GM23338 (cell line): ENCODE data around the gene APBA1. TPM values are rescaled to one million over a fixed set of nuclear protein-coding genes. Genes with fewer than 3 reads are reported as not detected.

ENCODE experiments used
- ATAC-seq: fragments of 200-7000 bp; cut with Tn5 transposase; 3 replicates; pipeline ENCODE4 v1.9.1; 2020
- DNase-seq: peaks from one replicate; pipeline ENCODE4 v3.0.0-alpha.2; 2015; ENCODE audit warnings: low spot score
- H2AFZ ChIP-seq: fragments of 200-600 bp; sonication (generic); 2 replicates; pipeline ENCODE4 v1.8.0; 2016; ENCODE audit warnings: antibody characterized with exemption, mild to moderate bottlenecking, moderate library complexity
- H3F3A ChIP-seq: fragments of 200-600 bp; sonication (generic); replicated peaks from 2 replicates; pipeline ENCODE4 v1.8.0; 2017; ENCODE audit warnings: antibody characterized with exemption, mixed run types, low read depth
- H3K27ac ChIP-seq: fragments of 200-600 bp; sonication (generic); 2 replicates; pipeline ENCODE4 v1.6.1; 2016; ENCODE audit warnings: low read depth
- H3K27me3 ChIP-seq: fragments of 200-600 bp; sonication (generic); 2 replicates; pipeline ENCODE4 v1.8.0; 2016; ENCODE audit warnings: mild to moderate bottlenecking, mixed run types, moderate library complexity; ENCODE audit not compliant: insufficient read depth
- H3K36me3 ChIP-seq: fragments of 200-600 bp; sonication (generic); 2 replicates; pipeline ENCODE4 v1.8.0; 2016; ENCODE audit warnings: mild to moderate bottlenecking; ENCODE audit not compliant: insufficient read depth
- H3K4me1 ChIP-seq: fragments of 200-600 bp; sonication (generic); 2 replicates; pipeline ENCODE4 v1.8.0; 2016; ENCODE audit warnings: mild to moderate bottlenecking, moderate library complexity; ENCODE audit not compliant: insufficient read depth
- H3K4me2 ChIP-seq: fragments of 200-600 bp; sonication (generic); 2 replicates; pipeline ENCODE4 v1.7.1; 2017; ENCODE audit warnings: mixed run types
- H3K4me3 ChIP-seq: fragments of 200-600 bp; sonication (generic); 2 replicates; pipeline ENCODE4 v1.6.1; 2016; ENCODE audit warnings: mixed run types
- H3K79me2 ChIP-seq: fragments of 200-600 bp; sonication (generic); replicated peaks from 2 replicates; pipeline ENCODE4 v1.8.0; 2017; ENCODE audit warnings: mild to moderate bottlenecking; ENCODE audit not compliant: insufficient read depth
- H3K9me2 ChIP-seq: fragments of 200-600 bp; sonication (generic); 2 replicates; pipeline ENCODE4 v1.8.0; 2017; ENCODE audit not compliant: insufficient read depth
- H4K20me1 ChIP-seq: fragments of 200-600 bp; sonication (generic); replicated peaks from 2 replicates; pipeline ENCODE4 v1.8.0; 2017; ENCODE audit warnings: mild to moderate bottlenecking; ENCODE audit not compliant: insufficient read depth
- H3K27ac Mint-ChIP-seq: 2 replicates; pipeline ENCODE4 v1.8.0; 2020; ENCODE audit warnings: inconsistent platforms, mild to moderate bottlenecking, moderate library complexity, mixed read lengths
- H3K27me3 Mint-ChIP-seq: 3 replicates; pipeline ENCODE4 v1.8.0; 2022; ENCODE audit warnings: low read depth, mild to moderate bottlenecking, moderate library complexity, mixed read lengths, inconsistent platforms; ENCODE audit not compliant: insufficient read depth, poor library complexity
- H3K36me3 Mint-ChIP-seq: 3 replicates; pipeline ENCODE4 v1.8.0; 2021; ENCODE audit warnings: low read depth, mild to moderate bottlenecking, inconsistent platforms, moderate library complexity, mixed read lengths
- H3K4me1 Mint-ChIP-seq: 3 replicates; pipeline ENCODE4 v1.8.0; 2020; ENCODE audit warnings: mild to moderate bottlenecking, inconsistent platforms, mixed read lengths
- H3K4me3 Mint-ChIP-seq: 3 replicates; pipeline ENCODE4 v1.8.0; 2021; ENCODE audit warnings: moderate library complexity, mild to moderate bottlenecking, inconsistent platforms, mixed read lengths
- H3K9me3 Mint-ChIP-seq: 3 replicates; pipeline ENCODE4 v1.8.0; 2020; ENCODE audit warnings: moderate library complexity, mild to moderate bottlenecking, inconsistent platforms, mixed read lengths
- CREB1 ChIP-seq: fragments of 250-450 bp; sonication (Bioruptor Pico); IDR thresholded peaks from 2 replicates; pipeline ENCODE4 v1.5.0; 2020; ENCODE audit warnings: low read depth, mild to moderate bottlenecking, moderate library complexity
- CTCF ChIP-seq, 2 experiments: fragments of 200-600 bp in 1 of 2; sonication (generic) in 1 of 2; conservative IDR thresholded peaks; 2 replicates each; pipeline versions ENCODE4 v1.5.1 to v1.6.1; 2016 to 2017; ENCODE audit warnings: antibody characterized with exemption in 2 of 2, low read depth in 2 of 2, mild to moderate bottlenecking in 2 of 2, moderate library complexity in 1 of 2
- ETS1 ChIP-seq: IDR thresholded peaks from 2 replicates; pipeline ENCODE4 v1.6.1; 2016; ENCODE audit warnings: antibody characterized with exemption
- EZH2 ChIP-seq: fragments of 200-600 bp; sonication (generic); IDR thresholded peaks from one replicate; pipeline ENCODE4 v1.8.0; 2017; ENCODE audit warnings: antibody characterized with exemption, mild to moderate bottlenecking, low read depth; ENCODE audit not compliant: unreplicated experiment
- EZH2phosphoT487 ChIP-seq: fragments of 200-600 bp; sonication (generic); IDR thresholded peaks from one replicate; pipeline ENCODE4 v1.8.1; 2018; ENCODE audit warnings: antibody characterized with exemption; ENCODE audit not compliant: unreplicated experiment
- JUNB ChIP-seq: IDR thresholded peaks from one replicate; pipeline ENCODE4 v1.6.1; 2016; ENCODE audit warnings: antibody characterized with exemption; ENCODE audit not compliant: unreplicated experiment
- NANOG ChIP-seq: IDR thresholded peaks from 2 replicates; pipeline ENCODE4 v1.6.1; 2016; ENCODE audit warnings: antibody characterized with exemption, borderline replicate concordance
- POLR2AphosphoS5 ChIP-seq: IDR thresholded peaks from 2 replicates; pipeline ENCODE4 v1.6.1; 2016; ENCODE audit warnings: antibody characterized with exemption, low read depth
- REST ChIP-seq: IDR thresholded peaks from one replicate; pipeline ENCODE4 v1.6.1; 2018; ENCODE audit warnings: antibody characterized with exemption; ENCODE audit not compliant: unreplicated experiment
- STAT1 ChIP-seq: IDR thresholded peaks from one replicate; pipeline ENCODE4 v1.6.1; 2016; ENCODE audit warnings: antibody characterized with exemption; ENCODE audit not compliant: unreplicated experiment
- ZNF114 ChIP-seq: fragments of 250-450 bp; sonication (Bioruptor Pico); IDR thresholded peaks from 2 replicates; pipeline ENCODE4 v1.5.0; 2020; ENCODE audit warnings: mild to moderate bottlenecking, moderate library complexity
- ZNF331 ChIP-seq: fragments of 250-450 bp; sonication (Bioruptor Pico); IDR thresholded peaks from 2 replicates; pipeline ENCODE4 v1.5.0; 2020; ENCODE audit warnings: low read depth, mild to moderate bottlenecking, moderate library complexity
- ZNF462 ChIP-seq: fragments of 250-450 bp; sonication (Bioruptor Pico); IDR thresholded peaks from 2 replicates; pipeline ENCODE4 v1.5.0; 2020; ENCODE audit warnings: mild to moderate bottlenecking, moderate library complexity
- polyA plus RNA-seq: library from polyadenylated mRNA; unstranded; fragments of >200 nt; fragmentation: Nextera tagmentation; extraction: Ambion mirVana; gene quantifications from 2 replicates; pipeline ENCODE4 v1.2.1, GENCODE V29; 2016
- total RNA-seq: library from RNA; depleted of rRNA; stranded (reverse); fragments of >200 nt; shearing (Covaris generic); gene quantifications from 2 replicates; pipeline ENCODE4 v1.2.3, GENCODE V29; 2014

Gene APBA1
- total and polyA plus RNA-seq, 2 experiments from 2014 or later: 0.26 to 1.0 TPM

GRCh38 chr9:69532396-69532795 is 139.8 kb downstream of the APBA1 start:
- H3K27ac Mint-ChIP-seq: no peak overlapping the region
- H3K36me3 ChIP-seq: no peaks in the 10 kb centered on the region
- DNase-seq: no peak
- no peaks in the 10 kb centered on the region for H3K27me3 ChIP-seq
- no peak for ATAC-seq
- TF ChIP-seq ZNF114 (CRISPR knock-in tag) (no peak), ZNF331 (no peak), CREB1 (CRISPR knock-in tag) (no peak), NANOG (no peak), ZNF462 (CRISPR knock-in tag) (no peak), STAT1 (no peak), JUNB (no peak), ETS1 (no peak), REST (no peak), EZH2 (no peak), POLR2AphosphoS5 (no peak), CTCF (conservative IDR thresholded peaks at IDR 0.05; ENCODE audit: low read depth in 2 of 2) (no peak), EZH2phosphoT487 (no peak)
- no peaks in the 10 kb centered on the region for H3K27me3 Mint-ChIP-seq
- no peak overlapping the region for H2AFZ ChIP-seq
- H3K9me2 ChIP-seq: no peaks in the 10 kb centered on the region
- no peak overlapping the region for H3K4me2 ChIP-seq
- no peaks in the 10 kb centered on the region for H3K36me3 Mint-ChIP-seq
- H3K9me3 Mint-ChIP-seq: no peaks in the 10 kb centered on the region
- H3K27ac ChIP-seq: no peak overlapping the region
- H3K4me3 ChIP-seq: no peak overlapping the region
- H3K4me3 Mint-ChIP-seq: no peak overlapping the region
- no peaks in the 10 kb centered on the region for H3F3A ChIP-seq
- no peaks in the 10 kb centered on the region for H3K79me2 ChIP-seq
- no peaks in the 10 kb centered on the region for H4K20me1 ChIP-seq
- H3K4me1 ChIP-seq: no peaks in the 10 kb centered on the region
- peaks cover 4% of the 10 kb centered on the region; the same call in 1 of the 3 replicates for H3K4me1 Mint-ChIP-seq
